ENCODE data around the gene UMOD. TPM values are rescaled to one million over a fixed set of nuclear protein-coding genes. Genes with fewer than 3 reads are reported as not detected.
A peak's percentile ranks its signal among the peaks of the same experiment; 100 is the strongest.

The UMOD gene
- total RNA-seq, 1 experiment from 2014 or later: not detected

GRCh38 chr16:20300312-20301097, 52.0 kb downstream of the UMOD start:
- H3K36me3 ChIP-seq (ENCODE audit: insufficient read depth, low read length): no peaks in the 10 kb centered on the region
- no peak overlapping the region for H3K4me2 ChIP-seq (ENCODE audit: low read depth, low read length, poor library complexity, severe bottlenecking)
- no peaks in the 10 kb centered on the region for H4K20me1 ChIP-seq (ENCODE audit: insufficient read depth, low read depth, low read length)
- H3K9me3 ChIP-seq (ENCODE audit: low read length): no peaks in the 10 kb centered on the region
- no peaks in the 10 kb centered on the region for H3K4me1 ChIP-seq (ENCODE audit: low read length)
- H3K9ac ChIP-seq (ENCODE audit: low read length): no peak overlapping the region
- no peaks in the 10 kb centered on the region for H3K79me2 ChIP-seq (ENCODE audit: low read length)
- no peak overlapping the region for H2AFZ ChIP-seq (ENCODE audit: low read length)
- H3K9me2 ChIP-seq (replicated peaks; ENCODE audit: insufficient read depth, low read length): no peaks in the 10 kb centered on the region
- no peak overlapping the region for H3K27ac ChIP-seq (ENCODE audit: low read length)
- no peak overlapping the region for H3K4me3 ChIP-seq (ENCODE audit: low read length)
- DNase-seq: peak; percentile 69
- no peaks in the 10 kb centered on the region for H3K27me3 ChIP-seq (ENCODE audit: low read length)

- Histone ChIP-seq H3K9me2 (replicated peaks; ENCODE audit: insufficient read depth, low read length) (no peaks in the 10 kb centered on the region), H3K27ac (ENCODE audit: low read length) (no peak overlapping the region), H3K9me3 (ENCODE audit: low read length) (no peaks in the 10 kb centered on the region), H3K9ac (ENCODE audit: low read length) (no peak overlapping the region), H3K4me1 (ENCODE audit: low read length) (no peaks in the 10 kb centered on the region), H3K36me3 (ENCODE audit: insufficient read depth, low read length) (no peaks in the 10 kb centered on the region), H4K20me1 (ENCODE audit: insufficient read depth, low read depth, low read length) (no peaks in the 10 kb centered on the region), H3K4me3 (ENCODE audit: low read length) (no peak overlapping the region), H2AFZ (ENCODE audit: low read length) (no peak overlapping the region), H3K27me3 (ENCODE audit: low read length) (no peaks in the 10 kb centered on the region), H3K79me2 (ENCODE audit: low read length) (no peaks in the 10 kb centered on the region), H3K4me2 (ENCODE audit: low read depth, low read length, poor library complexity, severe bottlenecking) (no peak overlapping the region)
- DNase-seq: no peak
Observed at GRCh38 chr16:20298452-20298851, 54.1 kb downstream of the UMOD start.

- H3K4me2 ChIP-seq (ENCODE audit: low read depth, low read length, poor library complexity, severe bottlenecking): no peak overlapping the region
Observed at GRCh38 chr16:20291208-20292206, 61.0 kb downstream of the UMOD start.

GRCh38 chr16:20289571-20289970, 62.9 kb downstream of the UMOD start:
- no peaks in the 10 kb centered on the region for H3K27me3 ChIP-seq (ENCODE audit: low read length)
- H3K9me2 ChIP-seq (replicated peaks; ENCODE audit: insufficient read depth, low read length): no peaks in the 10 kb centered on the region
- H4K20me1 ChIP-seq (ENCODE audit: insufficient read depth, low read depth, low read length): no peaks in the 10 kb centered on the region
- no peak overlapping the region for H3K27ac ChIP-seq (ENCODE audit: low read length)
- H2AFZ ChIP-seq (ENCODE audit: low read length): no peak overlapping the region
- no peak overlapping the region for H3K4me2 ChIP-seq (ENCODE audit: low read depth, low read length, poor library complexity, severe bottlenecking)
- no peaks in the 10 kb centered on the region for H3K9me3 ChIP-seq (ENCODE audit: low read length)
- no peak overlapping the region for H3K4me3 ChIP-seq (ENCODE audit: low read length)
- no peaks in the 10 kb centered on the region for H3K36me3 ChIP-seq (ENCODE audit: insufficient read depth, low read length)
- no peaks in the 10 kb centered on the region for H3K79me2 ChIP-seq (ENCODE audit: low read length)
- H3K9ac ChIP-seq (ENCODE audit: low read length): no peak overlapping the region
- H3K4me1 ChIP-seq (ENCODE audit: low read length): no peaks in the 10 kb centered on the region
- DNase-seq: no peak

More at GRCh38 chr16:20291208-20292206, 61.0 kb downstream of the UMOD start:
- H3K9me3 ChIP-seq (ENCODE audit: low read length): no peaks in the 10 kb centered on the region
- DNase-seq: no peak
- no peaks in the 10 kb centered on the region for H3K9me2 ChIP-seq (replicated peaks; ENCODE audit: insufficient read depth, low read length)
- no peaks in the 10 kb centered on the region for H3K79me2 ChIP-seq (ENCODE audit: low read length)
- H4K20me1 ChIP-seq (ENCODE audit: insufficient read depth, low read depth, low read length): no peaks in the 10 kb centered on the region
- no peaks in the 10 kb centered on the region for H3K36me3 ChIP-seq (ENCODE audit: insufficient read depth, low read length)
- H3K27me3 ChIP-seq (ENCODE audit: low read length): no peaks in the 10 kb centered on the region
- H3K9ac ChIP-seq (ENCODE audit: low read length): no peak overlapping the region
- no peaks in the 10 kb centered on the region for H3K4me1 ChIP-seq (ENCODE audit: low read length)
- no peak overlapping the region for H3K4me3 ChIP-seq (ENCODE audit: low read length)
- H3K27ac ChIP-seq (ENCODE audit: low read length): no peak overlapping the region
- H2AFZ ChIP-seq (ENCODE audit: low read length): no peak overlapping the region

- no peaks in the 10 kb centered on the region for H3K9me2 ChIP-seq (replicated peaks; ENCODE audit: insufficient read depth, low read length)
- H3K27ac ChIP-seq (ENCODE audit: low read length): no peak overlapping the region
- DNase-seq: no peak
- no peaks in the 10 kb centered on the region for H3K36me3 ChIP-seq (ENCODE audit: insufficient read depth, low read length)
- H3K4me2 ChIP-seq (ENCODE audit: low read depth, low read length, poor library complexity, severe bottlenecking): no peak overlapping the region
- H3K27me3 ChIP-seq (ENCODE audit: low read length): no peaks in the 10 kb centered on the region
- no peak overlapping the region for H3K4me3 ChIP-seq (ENCODE audit: low read length)
- no peaks in the 10 kb centered on the region for H3K79me2 ChIP-seq (ENCODE audit: low read length)
- no peak overlapping the region for H3K9ac ChIP-seq (ENCODE audit: low read length)
- H2AFZ ChIP-seq (ENCODE audit: low read length): no peak overlapping the region
- H3K9me3 ChIP-seq (ENCODE audit: low read length): no peaks in the 10 kb centered on the region
- H4K20me1 ChIP-seq (ENCODE audit: insufficient read depth, low read depth, low read length): no peaks in the 10 kb centered on the region
- H3K4me1 ChIP-seq (ENCODE audit: low read length): no peaks in the 10 kb centered on the region
Observed at GRCh38 chr16:20285993-20286499, 66.5 kb downstream of the UMOD start.

Other genes with a start within 250 kb of the UMOD start
- not detected in 2 replicates for gene GP2, start 25.2 kb downstream of the UMOD start, total RNA-seq (2014; rRNA removed; shearing (Covaris generic); ENCODE audit: low replicate concordance)
- gene PDILT, start 52.0 kb upstream of the UMOD start, total RNA-seq (2014; rRNA removed; shearing (Covaris generic); ENCODE audit: low replicate concordance): not detected in 2 replicates
- not detected in 2 replicates for gene ACSM5, start 56.8 kb upstream of the UMOD start, total RNA-seq (2014; rRNA removed; shearing (Covaris generic); ENCODE audit: low replicate concordance)
- not detected in 2 replicates for gene ACSM2A, start 98.8 kb upstream of the UMOD start, total RNA-seq (2014; rRNA removed; shearing (Covaris generic); ENCODE audit: low replicate concordance)
- not detected in 2 replicates for gene ACSM2B, start 223.7 kb upstream of the UMOD start, total RNA-seq (2014; rRNA removed; shearing (Covaris generic); ENCODE audit: low replicate concordance)